K562 (cell line): ENCODE data around the gene ALOXE3. TPM values are rescaled to one million over a fixed set of nuclear protein-coding genes. Genes with fewer than 3 reads are reported as not detected.

Experiments used
- ATAC-seq: fragments of 200-7000 bp; cut with Tn5 transposase; 3 replicates; pipeline ENCODE4 v1.9.1; 2020; ENCODE audit warnings: moderate library complexity
- BruUV-seq: library from RNA; stranded (reverse); fragments of 400-500 nt; replicated peaks from 2 replicates; lab custom pipeline; 2021; lab: Mats Ljungman, UMichigan
- CTCF ChIA-PET: fragments of 300-600 bp; formaldehyde crosslinking; extraction: SDS; loops from one replicate; lab custom pipeline; 2021; ENCODE audit warnings: low intra/inter-chr PET ratio; lab: Yijun Ruan, JAX
- POLR2A ChIA-PET: fragments of 300-600, 350-650 bp; sonication (Branson Sonifier 250); formaldehyde crosslinking; extraction: SDS; loops from one replicate; lab custom pipeline; 2021; ENCODE audit warnings: antibody characterized with exemption, inconsistent platforms; lab: Yijun Ruan, JAX
- DNase-seq, 4 experiments: peaks; one replicate each; pipeline versions ENCODE4 v3.0.0 to v3.0.0-alpha.2; 2011 to 2018; ENCODE audit warnings: low spot score in 3 of 4, mixed read lengths in 3 of 4; ENCODE audit errors: extremely low read depth in 1 of 4
- FAIRE-seq: peaks from 2 replicates; lab custom pipeline; 2011; peaks lifted over from hg19 to GRCh38; lab: Jason Lieb, UNC
- H2AFZ ChIP-seq: 2 replicates; pipeline ENCODE4 v1.6.0; 2011; ENCODE audit warnings: low read depth, low read length, control low read depth, inconsistent platforms
- H3K27ac ChIP-seq: fragments of 200-600 bp; 3 replicates; pipeline ENCODE4 v1.8.0; 2011; ENCODE audit warnings: low read depth, mild to moderate bottlenecking, control low read depth, inconsistent platforms, low read length, moderate library complexity, mixed read lengths; ENCODE audit errors: extremely low read depth
- H3K27me3 ChIP-seq, 2 experiments: fragments of 300-600 bp in 1 of 2; 2 replicates in 1 of 2; 3 replicates in 1 of 2; pipeline versions ENCODE4 v1.6.0 to v1.8.0; 2011; ENCODE audit warnings: inconsistent platforms in 2 of 2, low read length in 2 of 2, mild to moderate bottlenecking in 1 of 2, mixed read lengths in 1 of 2, moderate library complexity in 1 of 2; ENCODE audit not compliant: control insufficient read depth in 2 of 2, insufficient read depth in 2 of 2
- H3K36me3 ChIP-seq: fragments of 300-600 bp; 3 replicates; pipeline ENCODE4 v1.8.0; 2011; ENCODE audit warnings: mild to moderate bottlenecking, low read length, inconsistent platforms; ENCODE audit not compliant: control insufficient read depth, insufficient read depth
- H3K4me1 ChIP-seq, 2 experiments: fragments of 200-600 bp in 1 of 2; replicated peaks in 1 of 2; 2 replicates in 1 of 2; 3 replicates in 1 of 2; pipeline versions ENCODE4 v1.5.1 to v1.8.0; 2011; ENCODE audit warnings: inconsistent platforms in 2 of 2, low read length in 2 of 2, mild to moderate bottlenecking in 1 of 2, mixed read lengths in 1 of 2, moderate library complexity in 1 of 2; ENCODE audit not compliant: control insufficient read depth in 2 of 2, insufficient read depth in 2 of 2
- H3K4me2 ChIP-seq: 2 replicates; pipeline ENCODE4 v1.6.1; 2011; ENCODE audit warnings: low read length, control low read depth, inconsistent platforms, mixed read lengths; ENCODE audit not compliant: insufficient read depth
- H3K4me3 ChIP-seq: fragments of 200-600 bp; sonication (generic), shearing (Covaris generic); 2 replicates; pipeline ENCODE4 v1.5.1; 2016; ENCODE audit warnings: control low read depth, inconsistent platforms
- H3K79me2 ChIP-seq: fragments of 200-600 bp; 3 replicates; pipeline ENCODE4 v1.8.0; 2011; ENCODE audit warnings: low read length, inconsistent platforms; ENCODE audit not compliant: control insufficient read depth, insufficient read depth
- H3K9ac ChIP-seq, 2 experiments: 2 replicates each; pipeline versions ENCODE4 v1.6.0 to v1.6.1; 2011; ENCODE audit warnings: low read depth in 2 of 2, low read length in 2 of 2, control low read depth in 1 of 2, inconsistent platforms in 1 of 2, mild to moderate bottlenecking in 1 of 2, mixed read lengths in 1 of 2; ENCODE audit not compliant: insufficient read depth in 1 of 2
- H3K9me1 ChIP-seq: one replicate; pipeline ENCODE4 v1.6.0; 2011; ENCODE audit warnings: inconsistent platforms, mild to moderate bottlenecking, low read length, moderate library complexity; ENCODE audit not compliant: control insufficient read depth, insufficient read depth
- H3K9me3 ChIP-seq: replicated peaks from 2 replicates; pipeline ENCODE4 v1.5.1; 2011; ENCODE audit warnings: low read depth, low read length, inconsistent platforms; ENCODE audit not compliant: control insufficient read depth, insufficient read depth
- H4K20me1 ChIP-seq: replicated peaks from 2 replicates; pipeline ENCODE4 v1.6.1; 2011; ENCODE audit warnings: low read length, inconsistent platforms, mixed read lengths; ENCODE audit not compliant: control insufficient read depth, insufficient read depth
- HNRNPH1 ChIP-seq: fragments of 200-400 bp; formaldehyde crosslinking; optimal IDR thresholded peaks from 2 replicates; pipeline ENCODE3; 2017; ENCODE audit warnings: low read depth, mild to moderate bottlenecking, low read length, moderate library complexity
- U2AF1 ChIP-seq: fragments of 200-400 bp; formaldehyde crosslinking; optimal IDR thresholded peaks from 2 replicates; pipeline ENCODE3; 2017; ENCODE audit warnings: mild to moderate bottlenecking, low read depth, low read length, moderate library complexity
- ZNF592 ChIP-seq: fragments of 450-650 bp; IDR thresholded peaks from 2 replicates; pipeline ENCODE4 v1.6.1; 2017; ENCODE audit warnings: antibody characterized with exemption, mild to moderate bottlenecking
- WGBS: fragments of 100-300 bp; shearing (Covaris generic); methylation state at CpG from one replicate; pipeline ENCODE4 v1.1.6; 2016; ENCODE audit warnings: low coverage, mixed read lengths; ENCODE audit not compliant: insufficient coverage; ENCODE audit errors: missing lambda C conversion rate; 5-methylcytosine and 5-hydroxymethylcytosine counted together
- in situ Hi-C: fragments of 300-500 bp; cut with MboI; formaldehyde crosslinking; loops from 4 replicates; pipeline ENCODE4 v1.15.0; 2018; ENCODE audit warnings: inconsistent platforms, mixed read lengths
- intact Hi-C: fragments of 100-400 bp; cut with micrococcal nuclease; formaldehyde crosslinking; loops from 2 replicates; pipeline ENCODE4 v1.14.2; 2022
- polyA plus RNA-seq, 8 experiments: library from polyadenylated mRNA; depleted of rRNA in 4 of 8; stranded (reverse) in 5 of 8; unstranded in 3 of 8; fragments of >200 nt; fragmentation: Nextera tagmentation in 2 of 8; fragmentation: Illumina TruSeq in 1 of 8; extraction: Ambion mirVana in 2 of 8; extraction: Trizol in 1 of 8; gene quantifications; 2 replicates each; pipeline versions ENCODE4 v1.2.1 to v1.2.3, GENCODE V29; 2011 to 2014; ENCODE audit warnings: inconsistent platforms in 1 of 8, missing spikeins in 1 of 8
- total RNA-seq, 7 experiments: library from RNA; depleted of rRNA in 6 of 7; stranded (reverse); fragments of >200 nt in 6 of 7; fragmentation: Illumina TruSeq in 2 of 7; extraction: Trizol in 2 of 7; gene quantifications; 2 replicates each; pipeline versions ENCODE4 v1.2.1 to v1.2.3, GENCODE V29; 2011 to 2021; ENCODE audit warnings: low replicate concordance in 1 of 7
- TF ChIP-seq, protein P1 (sequence below): fragments of 250-450 bp; sonication (Bioruptor Pico); IDR thresholded peaks from 2 replicates; pipeline ENCODE4 v1.8.0; 2022; ENCODE audit warnings: inconsistent platforms

Gene ALOXE3
- total and polyA plus RNA-seq, 9 of the 15 experiments (the other 6 are each of a cell fraction or from before 2014, with no cell fraction given): 0.04 TPM; not detected in 8

GRCh38 chr17:8048236-8048635 lies 70.1 kb downstream of the ALOXE3 start:
- Histone ChIP-seq H3K36me3 (no peaks in the 10 kb centered on the region), H3K4me1 (no peaks in the 10 kb centered on the region), H3K79me2 (no peaks in the 10 kb centered on the region), H3K4me2 (no peak overlapping the region), H3K9me3 (no peaks in the 10 kb centered on the region), H3K9me1 (no peaks in the 10 kb centered on the region), H2AFZ (no peak overlapping the region), H3K9ac (no peak overlapping the region), H4K20me1 (no peaks in the 10 kb centered on the region; the same call in 1 of the 2 replicates), H3K27me3 (peaks cover 30 to 53% of the 10 kb centered on the region in 2 experiments), H3K4me3 (no peak overlapping the region), H3K27ac (no peak overlapping the region)
- ATAC-seq (no peak), DNase-seq (no peak), FAIRE-seq (no peak)
- TF ChIP-seq, protein P1, sequence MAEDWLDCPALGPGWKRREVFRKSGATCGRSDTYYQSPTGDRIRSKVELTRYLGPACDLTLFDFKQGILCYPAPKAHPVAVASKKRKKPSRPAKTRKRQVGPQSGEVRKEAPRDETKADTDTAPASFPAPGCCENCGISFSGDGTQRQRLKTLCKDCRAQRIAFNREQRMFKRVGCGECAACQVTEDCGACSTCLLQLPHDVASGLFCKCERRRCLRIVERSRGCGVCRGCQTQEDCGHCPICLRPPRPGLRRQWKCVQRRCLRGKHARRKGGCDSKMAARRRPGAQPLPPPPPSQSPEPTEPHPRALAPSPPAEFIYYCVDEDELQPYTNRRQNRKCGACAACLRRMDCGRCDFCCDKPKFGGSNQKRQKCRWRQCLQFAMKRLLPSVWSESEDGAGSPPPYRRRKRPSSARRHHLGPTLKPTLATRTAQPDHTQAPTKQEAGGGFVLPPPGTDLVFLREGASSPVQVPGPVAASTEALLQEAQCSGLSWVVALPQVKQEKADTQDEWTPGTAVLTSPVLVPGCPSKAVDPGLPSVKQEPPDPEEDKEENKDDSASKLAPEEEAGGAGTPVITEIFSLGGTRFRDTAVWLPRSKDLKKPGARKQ (CRISPR knock-in tag): no peak
- no peak for TF ChIP-seq U2AF1
- no peak for TF ChIP-seq HNRNPH1
- TF ChIP-seq ZNF592: no peak
- BruUV-seq: no TSS peak
- intact Hi-C loops: loop anchor here (10.0 kb wide), 1 partner anchor 223 kb away; no protein-coding TSS in a partner anchor
- WGBS: 17% methylated on average over 6 of the region's 12 CpGs
- ChIA-PET POLR2A (no interaction called here), CTCF (no interaction called here)
- in situ Hi-C loops: no loop called here
